Osteoblast (primary cell): ENCODE results near the gene TENT5C. TPM values are rescaled to one million over a fixed set of nuclear protein-coding genes. Genes with fewer than 3 reads are reported as not detected.

Source experiments
- DNase-seq: peaks from one replicate; pipeline ENCODE4 v3.0.0; 2011; ENCODE audit warnings: low spot score, mixed read lengths; ENCODE audit not compliant: insufficient read length; ENCODE audit errors: missing footprints
- H2AFZ ChIP-seq: 2 replicates; pipeline ENCODE4 v1.6.0; 2011; ENCODE audit warnings: mild to moderate bottlenecking, low read length
- H3K27ac ChIP-seq: 2 replicates; pipeline ENCODE4 v1.5.1; 2011; ENCODE audit warnings: mild to moderate bottlenecking, low read depth, low read length, moderate library complexity
- H3K27me3 ChIP-seq: 2 replicates; pipeline ENCODE4 v1.6.0; 2012; ENCODE audit warnings: mild to moderate bottlenecking, control low read depth, inconsistent platforms, low read length, moderate library complexity; ENCODE audit not compliant: insufficient read depth
- H3K36me3 ChIP-seq: 2 replicates; pipeline ENCODE4 v1.5.1; 2011; ENCODE audit warnings: mild to moderate bottlenecking, low read length, control low read depth, moderate library complexity; ENCODE audit not compliant: insufficient read depth
- H3K4me1 ChIP-seq: 2 replicates; pipeline ENCODE4 v1.5.1; 2011; ENCODE audit warnings: mild to moderate bottlenecking, low read length, control low read depth, moderate library complexity; ENCODE audit not compliant: insufficient read depth
- H3K4me2 ChIP-seq: 2 replicates; pipeline ENCODE4 v1.6.0; 2011; ENCODE audit warnings: mild to moderate bottlenecking, low read length; ENCODE audit not compliant: insufficient read depth
- H3K4me3 ChIP-seq: fragments of 200-600 bp; sonication (generic); 3 replicates; pipeline ENCODE4 v1.5.1; 2012; ENCODE audit warnings: mild to moderate bottlenecking, low read length, inconsistent platforms; ENCODE audit not compliant: insufficient read depth
- H3K79me2 ChIP-seq: 2 replicates; pipeline ENCODE4 v1.6.0; 2012; ENCODE audit warnings: mild to moderate bottlenecking, low read length, control low read depth, inconsistent platforms; ENCODE audit not compliant: insufficient read depth
- H3K9me3 ChIP-seq: 2 replicates; pipeline ENCODE4 v1.5.1; 2011; ENCODE audit warnings: low read depth, low read length, control low read depth
- H4K20me1 ChIP-seq: 2 replicates; pipeline ENCODE4 v1.6.0; 2012; ENCODE audit warnings: mild to moderate bottlenecking, low read length, control low read depth; ENCODE audit not compliant: insufficient read depth
- total RNA-seq: library from RNA; depleted of rRNA; stranded (reverse); fragments of >200 nt; gene quantifications from 2 replicates; pipeline ENCODE4 v1.2.3, GENCODE V29; 2012
- TF ChIP-seq, protein P1 (sequence below): IDR thresholded peaks from 2 replicates; pipeline ENCODE4 v1.5.1; 2011; ENCODE audit warnings: mild to moderate bottlenecking, low read depth, low read length, moderate library complexity; ENCODE audit errors: extremely low read depth

TENT5C gene
- total RNA-seq, 1 donor: 0.36 TPM

DNA sequence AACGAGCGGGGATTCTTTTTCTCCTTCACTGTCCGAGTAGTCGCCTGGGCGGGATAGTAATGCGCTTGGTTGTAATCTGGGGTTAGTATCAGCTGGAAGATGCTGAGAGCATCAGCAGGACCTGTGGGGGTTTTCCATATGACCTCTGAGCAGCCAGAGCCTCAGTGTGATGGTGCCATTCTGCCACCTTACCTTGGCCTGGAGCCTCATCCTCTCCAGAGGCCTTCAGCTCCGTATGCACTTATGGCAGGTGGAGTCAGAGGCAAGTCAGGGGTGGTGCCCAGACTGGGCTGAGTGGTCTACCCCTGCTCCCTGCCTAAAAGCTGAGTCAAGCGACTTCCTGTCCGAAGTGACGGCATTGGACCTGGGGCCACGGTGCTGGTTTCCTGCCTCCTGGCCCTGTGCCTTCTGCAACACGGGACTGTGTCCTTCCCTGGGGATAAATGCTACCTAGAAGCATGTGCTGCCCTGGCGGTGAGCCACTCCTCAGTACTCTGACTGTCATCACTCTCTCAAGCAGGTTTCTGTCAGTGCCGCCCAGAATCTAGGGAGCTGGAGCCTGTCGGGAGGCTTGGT is 24.7 kb downstream of the TENT5C start:
- H4K20me1 ChIP-seq: no peaks in the 10 kb centered on the region
- H3K79me2 ChIP-seq: no peaks in the 10 kb centered on the region
- TF ChIP-seq, protein P1, sequence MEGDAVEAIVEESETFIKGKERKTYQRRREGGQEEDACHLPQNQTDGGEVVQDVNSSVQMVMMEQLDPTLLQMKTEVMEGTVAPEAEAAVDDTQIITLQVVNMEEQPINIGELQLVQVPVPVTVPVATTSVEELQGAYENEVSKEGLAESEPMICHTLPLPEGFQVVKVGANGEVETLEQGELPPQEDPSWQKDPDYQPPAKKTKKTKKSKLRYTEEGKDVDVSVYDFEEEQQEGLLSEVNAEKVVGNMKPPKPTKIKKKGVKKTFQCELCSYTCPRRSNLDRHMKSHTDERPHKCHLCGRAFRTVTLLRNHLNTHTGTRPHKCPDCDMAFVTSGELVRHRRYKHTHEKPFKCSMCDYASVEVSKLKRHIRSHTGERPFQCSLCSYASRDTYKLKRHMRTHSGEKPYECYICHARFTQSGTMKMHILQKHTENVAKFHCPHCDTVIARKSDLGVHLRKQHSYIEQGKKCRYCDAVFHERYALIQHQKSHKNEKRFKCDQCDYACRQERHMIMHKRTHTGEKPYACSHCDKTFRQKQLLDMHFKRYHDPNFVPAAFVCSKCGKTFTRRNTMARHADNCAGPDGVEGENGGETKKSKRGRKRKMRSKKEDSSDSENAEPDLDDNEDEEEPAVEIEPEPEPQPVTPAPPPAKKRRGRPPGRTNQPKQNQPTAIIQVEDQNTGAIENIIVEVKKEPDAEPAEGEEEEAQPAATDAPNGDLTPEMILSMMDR: no peak
- H3K9me3 ChIP-seq: no peaks in the 10 kb centered on the region
- H2AFZ ChIP-seq: no peak overlapping the region
- no peak overlapping the region for H3K27ac ChIP-seq
- H3K27me3 ChIP-seq: peaks cover 68% of the 10 kb centered on the region
- H3K4me3 ChIP-seq: no peak overlapping the region
- H3K4me1 ChIP-seq: no peaks in the 10 kb centered on the region
- H3K4me2 ChIP-seq: no peak overlapping the region
- H3K36me3 ChIP-seq: no peaks in the 10 kb centered on the region
- no peak for DNase-seq

DNA sequence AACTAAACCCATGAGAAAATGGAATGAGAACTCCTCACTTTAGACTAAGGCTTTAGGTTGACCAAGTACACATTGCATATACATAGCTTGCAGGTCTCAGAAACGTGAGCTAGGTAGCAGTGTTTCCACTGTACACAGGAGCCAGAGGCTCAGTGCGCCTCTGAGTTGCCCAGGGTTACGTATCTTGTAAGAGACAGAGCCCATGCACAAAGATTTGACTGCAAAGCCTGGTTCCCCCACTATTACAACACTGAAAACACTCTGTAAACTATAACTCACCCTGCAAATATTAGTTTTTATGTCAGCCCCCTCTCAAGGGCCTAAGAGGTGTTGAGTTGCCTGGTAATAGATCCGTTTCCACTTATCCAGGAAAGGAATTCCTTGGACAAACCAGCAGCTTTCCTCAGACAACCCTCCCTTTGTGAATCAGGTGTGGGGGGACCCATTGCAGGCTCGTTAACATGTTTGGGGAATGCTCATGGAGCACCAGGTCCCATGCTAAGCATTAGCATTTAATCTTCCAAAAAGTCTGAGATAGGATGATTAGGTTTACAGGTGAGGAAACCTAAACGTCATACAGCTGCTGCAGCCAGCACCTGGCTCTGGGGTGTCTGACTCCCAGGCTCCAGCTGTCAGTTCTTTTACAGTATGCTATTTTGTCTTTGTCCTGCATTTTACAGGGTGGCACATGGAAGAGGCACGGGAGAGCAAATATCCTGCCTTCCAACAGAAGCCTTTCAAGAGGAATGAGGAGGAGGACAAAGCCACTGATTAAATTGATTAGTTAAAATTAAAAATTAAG is 25.7 kb downstream of the TENT5C start:
- no peak overlapping the region for H3K4me2 ChIP-seq
- no peaks in the 10 kb centered on the region for H4K20me1 ChIP-seq
- peak; percentile 59 for DNase-seq
- H3K9me3 ChIP-seq: no peaks in the 10 kb centered on the region
- TF ChIP-seq, protein P1: no peak
- H3K27ac ChIP-seq: no peak overlapping the region
- no peak overlapping the region for H3K4me3 ChIP-seq
- no peaks in the 10 kb centered on the region for H3K79me2 ChIP-seq
- H2AFZ ChIP-seq: no peak overlapping the region
- H3K27me3 ChIP-seq: peaks cover 58% of the 10 kb centered on the region
- H3K4me1 ChIP-seq: no peaks in the 10 kb centered on the region
- no peaks in the 10 kb centered on the region for H3K36me3 ChIP-seq

DNA sequence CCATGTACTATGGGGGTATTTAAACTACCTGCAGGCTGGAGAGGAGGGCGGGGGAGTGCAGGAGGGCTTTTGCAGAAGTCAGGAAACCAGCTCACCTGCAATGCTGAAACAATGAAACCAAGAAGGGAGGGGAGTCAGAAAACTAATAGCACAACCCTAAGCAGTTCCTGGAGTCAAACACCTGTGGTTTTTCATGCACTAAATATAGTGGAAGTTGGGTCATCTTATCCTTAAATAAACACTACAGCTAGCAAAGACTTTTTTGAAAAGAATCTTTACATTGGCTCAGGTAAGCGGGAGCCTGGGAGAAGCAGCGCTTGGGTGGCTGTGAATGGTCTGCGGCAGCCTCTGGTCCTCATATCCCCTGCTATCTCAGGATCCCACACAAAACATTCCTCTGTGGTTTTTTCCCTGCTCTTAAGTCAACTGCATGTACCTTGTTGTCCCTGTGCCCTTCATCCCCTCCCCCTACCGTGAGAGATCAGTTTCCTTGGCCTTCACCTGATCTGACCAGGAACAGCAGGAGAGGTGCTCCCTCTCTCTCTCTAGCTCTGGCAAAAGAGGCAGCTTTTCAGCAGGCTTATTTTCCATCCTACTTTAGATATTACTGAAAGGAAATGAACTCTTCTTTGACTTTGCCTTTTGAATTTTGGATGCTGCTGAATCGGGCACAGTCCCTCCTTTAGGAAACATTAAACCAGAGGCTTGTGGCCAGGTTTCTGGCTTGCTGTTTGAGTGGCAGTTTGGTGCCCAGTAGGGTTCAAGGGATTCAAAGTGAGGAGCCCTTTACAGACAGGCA is 26.6 kb downstream of the TENT5C start:
- no peak overlapping the region for H3K27ac ChIP-seq
- H3K4me3 ChIP-seq: no peak overlapping the region
- TF ChIP-seq, protein P1: no peak
- no peaks in the 10 kb centered on the region for H3K9me3 ChIP-seq
- no peak overlapping the region for H2AFZ ChIP-seq
- H3K36me3 ChIP-seq: no peaks in the 10 kb centered on the region
- no peaks in the 10 kb centered on the region for H3K4me1 ChIP-seq
- H4K20me1 ChIP-seq: no peaks in the 10 kb centered on the region
- no peak overlapping the region for H3K4me2 ChIP-seq
- H3K27me3 ChIP-seq: peaks cover 58% of the 10 kb centered on the region
- peak; percentile 64 for DNase-seq
- no peaks in the 10 kb centered on the region for H3K79me2 ChIP-seq

DNA sequence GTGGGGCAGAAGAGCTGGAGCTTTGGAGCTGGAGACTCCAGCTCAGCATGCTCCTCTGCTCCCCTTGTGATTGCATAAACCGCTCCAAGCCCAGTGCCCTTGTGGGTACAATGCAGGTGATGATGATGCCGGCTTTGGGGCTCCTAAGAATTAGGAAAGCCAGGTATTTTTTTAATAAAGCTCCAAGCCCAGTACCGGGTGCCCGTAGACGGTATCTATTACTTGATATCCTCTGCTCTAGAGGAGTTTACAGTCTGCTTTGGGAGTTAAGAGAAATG is 27.2 kb downstream of the TENT5C start:
- Histone ChIP-seq H2AFZ (no peak overlapping the region), H3K4me1 (no peaks in the 10 kb centered on the region), H3K9me3 (no peaks in the 10 kb centered on the region), H3K36me3 (no peaks in the 10 kb centered on the region), H3K4me2 (no peak overlapping the region), H3K27ac (no peak overlapping the region), H3K4me3 (no peak overlapping the region), H3K79me2 (no peaks in the 10 kb centered on the region), H3K27me3 (peaks cover 58% of the 10 kb centered on the region), H4K20me1 (no peaks in the 10 kb centered on the region)
- no peak for DNase-seq
- TF ChIP-seq, protein P1: no peak
